ENCODE results near the gene ENTPD6. TPM values are rescaled to one million over a fixed set of nuclear protein-coding genes. Genes with fewer than 3 reads are reported as not detected.

Gene ENTPD6
- total RNA-seq, 1 experiment from 2014 or later = 86.6 TPM

DNA sequence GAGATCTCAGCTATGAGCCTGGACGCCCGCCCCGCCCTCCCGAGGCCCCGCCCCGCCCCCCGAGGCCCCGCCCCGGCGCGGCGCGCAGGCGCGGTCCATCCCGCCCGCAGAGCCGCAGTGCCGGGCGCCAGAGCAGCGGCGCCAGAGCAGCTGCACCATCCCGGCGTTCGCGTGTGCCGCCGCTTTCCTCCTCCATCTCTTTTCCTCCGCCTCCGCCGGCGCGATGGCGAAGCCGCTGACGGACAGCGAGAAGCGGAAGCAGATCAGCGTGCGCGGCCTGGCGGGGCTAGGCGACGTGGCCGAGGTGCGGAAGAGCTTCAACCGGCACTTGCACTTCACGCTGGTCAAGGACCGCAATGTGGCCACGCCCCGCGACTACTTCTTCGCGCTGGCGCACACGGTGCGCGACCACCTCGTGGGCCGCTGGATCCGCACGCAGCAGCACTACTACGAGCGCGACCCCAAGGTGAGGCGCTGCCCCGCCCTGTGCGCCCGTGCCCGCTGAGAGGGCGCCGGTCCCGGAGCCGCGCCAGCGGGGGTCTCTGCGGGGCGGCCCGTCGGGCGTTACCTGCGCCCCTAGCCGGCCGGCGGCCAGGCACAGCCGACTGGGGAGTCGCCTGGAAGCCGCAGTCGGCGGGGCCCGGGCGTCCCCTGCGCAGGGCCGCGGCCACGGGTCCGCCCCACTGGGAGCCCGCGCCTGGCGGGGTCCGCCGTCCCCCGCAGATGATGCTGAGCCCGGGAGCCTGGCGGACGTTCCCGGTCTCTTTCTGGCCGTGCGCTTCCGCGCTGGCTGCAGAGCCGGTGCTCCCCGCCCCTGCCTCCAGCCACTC is 52.7 kb downstream of the ENTPD6 start, which contains the start of gene PYGB:
Gene PYGB (plus strand): TSS at position 130 of the 830 bp plus-strand sequence. CDS start 94 bp downstream, at position 224.
- no peaks in the 10 kb centered on the region for H3K27me3 Mint-ChIP-seq (ENCODE audit: insufficient read depth, unreplicated experiment)
- Histone ChIP-seq H3K4me3 (ENCODE audit: low read depth, low read length) (peak within 1 kb of the TSS; percentile 97), H3K27me3 (replicated peaks; ENCODE audit: control insufficient read depth, insufficient read depth, low read length) (no peaks in the 10 kb centered on the region), H3K4me1 (peaks cover 30% of the 10 kb centered on the region), H3K36me3 (ENCODE audit: control insufficient read depth, insufficient read depth, low read length) (no peaks in the 10 kb centered on the region), H3K9me3 (no peaks in the 10 kb centered on the region)
- POLR2A ChIA-PET = interaction anchor here (0.7 to 2.0 kb wide), 9 partner anchors 15 to 1321 kb away, joined by 3 to 18 read pairs (median 5); partner anchors contain the start of genes ENTPD6 and GINS1
- CTCF ChIA-PET = interaction anchor here (0.7 to 2.5 kb wide), 10 partner anchors 8 to 255 kb away, joined by 3 to 23 read pairs (median 6); partner anchors contain the start of genes APMAP and ENTPD6
- H3K27ac Mint-ChIP-seq (ENCODE audit: unreplicated experiment) = peak within 1 kb of the TSS; percentile 79
- TF ChIP-seq, protein P1, sequence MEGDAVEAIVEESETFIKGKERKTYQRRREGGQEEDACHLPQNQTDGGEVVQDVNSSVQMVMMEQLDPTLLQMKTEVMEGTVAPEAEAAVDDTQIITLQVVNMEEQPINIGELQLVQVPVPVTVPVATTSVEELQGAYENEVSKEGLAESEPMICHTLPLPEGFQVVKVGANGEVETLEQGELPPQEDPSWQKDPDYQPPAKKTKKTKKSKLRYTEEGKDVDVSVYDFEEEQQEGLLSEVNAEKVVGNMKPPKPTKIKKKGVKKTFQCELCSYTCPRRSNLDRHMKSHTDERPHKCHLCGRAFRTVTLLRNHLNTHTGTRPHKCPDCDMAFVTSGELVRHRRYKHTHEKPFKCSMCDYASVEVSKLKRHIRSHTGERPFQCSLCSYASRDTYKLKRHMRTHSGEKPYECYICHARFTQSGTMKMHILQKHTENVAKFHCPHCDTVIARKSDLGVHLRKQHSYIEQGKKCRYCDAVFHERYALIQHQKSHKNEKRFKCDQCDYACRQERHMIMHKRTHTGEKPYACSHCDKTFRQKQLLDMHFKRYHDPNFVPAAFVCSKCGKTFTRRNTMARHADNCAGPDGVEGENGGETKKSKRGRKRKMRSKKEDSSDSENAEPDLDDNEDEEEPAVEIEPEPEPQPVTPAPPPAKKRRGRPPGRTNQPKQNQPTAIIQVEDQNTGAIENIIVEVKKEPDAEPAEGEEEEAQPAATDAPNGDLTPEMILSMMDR (IDR thresholded peaks at IDR 0.05; ENCODE audit: insufficient read depth in 1 of 2, low read depth in 1 of 2, low read length in 1 of 2, severe bottlenecking in 1 of 2, unreplicated experiment in 1 of 2) = no peak
- intact Hi-C loops (cut with micrococcal nuclease; ENCODE audit: unreplicated experiment) = loop anchor here (1.0 to 10.0 kb wide), 6 partner anchors 14 to 256 kb away; partner anchors contain the start of genes APMAP and ENTPD6
- peaks cover 23% of the 10 kb centered on the region for H3K36me3 Mint-ChIP-seq (ENCODE audit: insufficient read depth, unreplicated experiment)
- H3K4me1 Mint-ChIP-seq (ENCODE audit: low read depth, unreplicated experiment) = peaks cover 15% of the 10 kb centered on the region
- H3K4me3 Mint-ChIP-seq (ENCODE audit: unreplicated experiment) = peak within 1 kb of the TSS; percentile 91
- BruUV-seq (replicated peaks) = no TSS peak
- peak; percentile 81 to 82 for DNase-seq
- no peaks in the 10 kb centered on the region for H3K9me3 Mint-ChIP-seq (ENCODE audit: unreplicated experiment)

DNA sequence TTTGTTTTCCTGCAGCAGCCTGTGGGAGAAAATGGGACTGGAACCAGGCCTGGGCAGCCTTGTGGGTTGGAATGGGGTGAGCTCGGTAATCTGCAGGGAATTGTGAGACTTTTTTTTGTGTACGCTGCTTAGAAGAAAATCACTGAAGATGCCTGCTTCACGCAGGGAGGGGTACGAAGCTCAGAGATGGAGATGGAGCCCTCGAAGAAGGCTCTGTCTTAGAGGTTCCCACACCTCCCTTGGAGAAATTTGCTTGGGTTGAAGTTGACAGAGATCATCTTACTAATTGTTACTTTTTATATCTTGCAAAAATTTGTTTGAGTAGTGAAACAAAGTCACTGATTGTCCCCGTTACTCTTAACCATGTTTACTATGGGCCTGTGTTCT is 53.3 kb downstream of the ENTPD6 start:
- Histone ChIP-seq H3K4me1 (peaks cover 32% of the 10 kb centered on the region), H3K27me3 (replicated peaks; ENCODE audit: control insufficient read depth, insufficient read depth, low read length) (no peaks in the 10 kb centered on the region), H3K9me3 (no peaks in the 10 kb centered on the region), H3K36me3 (ENCODE audit: control insufficient read depth, insufficient read depth, low read length) (no peaks in the 10 kb centered on the region), H3K4me3 (ENCODE audit: low read depth, low read length) (peak overlapping the region; percentile 97)
- peaks cover 15% of the 10 kb centered on the region for H3K4me1 Mint-ChIP-seq (ENCODE audit: low read depth, unreplicated experiment)
- peaks cover 23% of the 10 kb centered on the region for H3K36me3 Mint-ChIP-seq (ENCODE audit: insufficient read depth, unreplicated experiment)
- intact Hi-C loops (cut with micrococcal nuclease; ENCODE audit: unreplicated experiment) = loop anchor here (5.0 to 10.0 kb wide), 3 partner anchors 64 to 256 kb away; partner anchors contain the start of gene APMAP
- BruUV-seq (replicated peaks) = no TSS peak
- H3K27me3 Mint-ChIP-seq (ENCODE audit: insufficient read depth, unreplicated experiment) = no peaks in the 10 kb centered on the region
- ChIA-PET CTCF (interaction anchor here (0.7 to 0.9 kb wide), 2 partner anchors 44 to 47 kb away, joined by 4 to 5 read pairs; no protein-coding TSS in a partner anchor), POLR2A (no interaction called here)
- no peak for DNase-seq
- TF ChIP-seq, protein P1 (IDR thresholded peaks at IDR 0.05; ENCODE audit: insufficient read depth in 1 of 2, low read depth in 1 of 2, low read length in 1 of 2, severe bottlenecking in 1 of 2, unreplicated experiment in 1 of 2) = no peak
- H3K9me3 Mint-ChIP-seq (ENCODE audit: unreplicated experiment) = no peaks in the 10 kb centered on the region
- H3K27ac Mint-ChIP-seq (ENCODE audit: unreplicated experiment) = peak overlapping the region; percentile 79
- H3K4me3 Mint-ChIP-seq (ENCODE audit: unreplicated experiment) = peak overlapping the region; percentile 91

DNA sequence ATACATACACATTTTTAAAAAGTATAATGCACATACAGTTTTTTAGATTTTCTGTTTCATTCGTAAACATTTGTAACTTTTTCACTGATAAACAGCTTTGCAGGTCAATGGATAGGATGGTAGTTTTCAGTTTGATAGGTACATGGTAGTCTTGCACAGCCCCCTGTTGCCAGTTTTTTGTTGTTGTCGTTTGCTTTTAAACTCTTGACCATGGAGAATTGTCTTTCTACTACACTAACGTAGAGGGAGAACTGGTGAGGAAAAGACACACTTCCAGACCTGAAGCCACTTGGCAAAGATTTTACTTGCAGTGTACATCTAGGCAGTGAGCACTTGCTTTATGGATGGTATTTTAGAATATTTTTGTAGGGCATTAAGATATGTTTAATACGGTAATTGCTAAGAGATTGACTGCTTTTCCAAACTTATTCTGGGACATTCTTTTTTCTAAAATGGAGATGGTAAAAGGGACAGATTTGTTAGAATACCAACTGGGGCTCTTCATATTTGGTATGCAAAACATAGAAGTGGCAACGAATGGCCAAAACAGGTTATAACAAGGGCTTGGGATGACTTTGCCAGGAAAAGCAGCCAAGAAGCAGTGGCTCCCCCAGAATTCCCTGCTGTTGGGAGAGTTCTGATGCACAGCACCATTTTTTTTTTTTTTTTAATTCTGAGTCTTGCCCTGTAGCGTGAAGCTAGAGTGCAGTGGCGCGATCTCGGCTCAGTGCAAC is 53.9 kb downstream of the ENTPD6 start:
- Histone ChIP-seq H3K36me3 (ENCODE audit: control insufficient read depth, insufficient read depth, low read length) (no peaks in the 10 kb centered on the region), H3K27me3 (replicated peaks; ENCODE audit: control insufficient read depth, insufficient read depth, low read length) (no peaks in the 10 kb centered on the region), H3K9me3 (no peaks in the 10 kb centered on the region), H3K4me1 (peaks cover 32% of the 10 kb centered on the region), H3K4me3 (ENCODE audit: low read depth, low read length) (peak overlapping the region; percentile 97)
- ChIA-PET POLR2A (no interaction called here), CTCF (interaction anchor here (0.7 kb wide), 1 partner anchor 47 kb away, joined by 5 read pairs; no protein-coding TSS in a partner anchor)
- H3K4me1 Mint-ChIP-seq (ENCODE audit: low read depth, unreplicated experiment) = peaks cover 15% of the 10 kb centered on the region
- H3K36me3 Mint-ChIP-seq (ENCODE audit: insufficient read depth, unreplicated experiment) = peaks cover 23% of the 10 kb centered on the region
- no peak for DNase-seq
- TF ChIP-seq, protein P1 (IDR thresholded peaks at IDR 0.05; ENCODE audit: insufficient read depth in 1 of 2, low read depth in 1 of 2, low read length in 1 of 2, severe bottlenecking in 1 of 2, unreplicated experiment in 1 of 2) = no peak
- peak overlapping the region; percentile 79 for H3K27ac Mint-ChIP-seq (ENCODE audit: unreplicated experiment)
- no peaks in the 10 kb centered on the region for H3K27me3 Mint-ChIP-seq (ENCODE audit: insufficient read depth, unreplicated experiment)
- H3K9me3 Mint-ChIP-seq (ENCODE audit: unreplicated experiment) = no peaks in the 10 kb centered on the region
- TSS peak; percentile 52 for BruUV-seq (replicated peaks)
- intact Hi-C loops (cut with micrococcal nuclease; ENCODE audit: unreplicated experiment) = loop anchor here (5.0 to 10.0 kb wide), 3 partner anchors 63 to 257 kb away; partner anchors contain the start of gene APMAP
- H3K4me3 Mint-ChIP-seq (ENCODE audit: unreplicated experiment) = peak overlapping the region; percentile 91

Data from Caco-2 (cell line).